NCI-H1105 (cell line): Measurements from ENCODE around the gene YIPF1.
"Not testable (repeated sequence)": the region's sequence is repeated elsewhere in the genome, so short reads cannot be mapped to it uniquely, and the experiment has no call there.

Experiments
- DNase-seq: peaks from one replicate; lab custom pipeline; 2025; lab: John Stamatoyannopoulos, UW

The YIPF1 gene

DNA sequence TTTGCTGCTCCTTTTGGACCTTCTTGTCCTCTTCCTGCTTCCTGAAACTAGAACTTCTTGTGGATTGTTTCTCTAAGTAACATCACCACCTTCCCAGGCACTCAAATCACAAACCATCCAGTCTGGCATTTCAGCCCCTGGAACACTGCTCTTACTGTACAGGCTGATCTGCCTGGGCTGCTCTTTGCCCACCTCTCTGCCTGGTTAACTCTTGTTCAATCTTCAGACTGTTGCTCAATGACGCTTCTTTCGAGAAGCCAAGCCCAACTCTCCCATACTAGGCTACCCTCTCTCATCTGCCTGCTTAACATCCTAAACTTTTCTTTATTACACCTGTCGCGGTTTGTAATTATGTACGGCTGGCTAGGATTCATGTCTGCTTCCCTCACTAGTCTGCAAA lies 5.0 kb upstream of the YIPF1 start:
- no peak for DNase-seq

DNA sequence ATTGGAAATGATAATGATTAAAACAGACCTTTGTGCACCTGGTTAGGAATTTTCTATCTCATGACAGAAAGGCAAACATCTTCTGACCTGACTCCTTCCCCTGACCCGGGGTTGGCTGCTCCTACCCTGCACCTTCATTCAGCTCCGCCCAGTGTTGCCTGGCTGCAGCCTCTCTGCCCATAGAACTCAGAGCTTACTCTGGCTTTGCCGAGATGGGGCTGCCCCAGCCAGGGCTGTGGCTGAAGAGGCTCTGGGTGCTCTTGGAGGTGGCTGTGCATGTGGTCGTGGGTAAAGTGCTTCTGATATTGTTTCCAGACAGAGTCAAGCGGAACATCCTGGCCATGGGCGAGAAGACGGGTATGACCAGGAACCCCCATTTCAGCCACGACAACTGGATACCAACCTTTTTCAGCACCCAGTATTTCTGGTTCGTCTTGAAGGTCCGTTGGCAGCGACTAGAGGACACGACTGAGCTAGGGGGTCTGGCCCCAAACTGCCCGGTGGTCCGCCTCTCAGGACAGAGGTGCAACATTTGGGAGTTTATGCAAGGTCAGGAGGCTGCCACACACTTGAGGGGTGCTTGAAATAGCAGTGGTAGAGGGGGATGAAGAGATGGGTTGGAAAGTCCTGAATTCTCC lies 4.5 kb upstream of the YIPF1 start, which contains the start of gene DIO1:
Gene DIO1 (plus strand): TSS at position 189 of the 638 bp plus-strand sequence. CDS start 24 bp downstream, at position 213.
- DNase-seq, result no peak

DNA sequence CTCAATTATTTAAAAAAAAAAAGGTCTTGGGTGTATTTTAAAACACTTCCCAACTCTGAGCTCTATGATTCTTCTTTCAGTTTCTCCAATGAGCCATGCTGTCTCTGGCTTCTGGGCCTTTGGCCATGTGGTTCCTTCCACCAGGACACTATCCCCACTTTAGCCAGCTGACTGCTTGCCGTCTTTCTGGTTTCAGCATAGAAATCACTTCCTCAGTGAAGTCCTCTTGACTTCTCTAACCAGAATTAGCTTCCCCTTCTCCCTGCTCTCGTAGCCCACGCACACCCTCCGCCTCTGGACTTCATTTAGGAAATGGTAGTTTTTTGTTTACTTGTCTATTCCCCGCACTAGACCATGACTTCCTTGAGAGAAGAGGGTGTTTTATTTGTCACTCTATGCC lies 3.3 kb upstream of the YIPF1 start:
- no peak for DNase-seq

DNA sequence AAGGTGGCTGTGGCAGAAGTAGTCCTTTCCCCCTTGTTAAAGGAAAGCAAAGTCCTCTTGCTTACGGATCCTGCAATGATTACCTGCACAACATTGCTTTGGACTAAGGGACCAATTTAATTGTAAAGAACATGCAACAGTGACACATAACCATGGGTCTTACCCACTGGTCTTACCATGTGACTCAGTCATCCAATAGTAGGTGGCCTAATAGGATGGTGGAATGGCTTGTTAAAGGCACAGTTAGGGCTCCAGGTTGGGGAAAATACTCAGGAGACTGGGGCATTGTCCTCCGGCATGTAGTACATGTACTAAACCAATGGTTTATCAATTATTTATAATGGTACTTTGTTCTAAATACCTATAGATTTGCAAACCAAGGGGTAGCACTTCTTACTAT lies 2.1 kb upstream of the YIPF1 start:
- DNase-seq, result no peak

DNA sequence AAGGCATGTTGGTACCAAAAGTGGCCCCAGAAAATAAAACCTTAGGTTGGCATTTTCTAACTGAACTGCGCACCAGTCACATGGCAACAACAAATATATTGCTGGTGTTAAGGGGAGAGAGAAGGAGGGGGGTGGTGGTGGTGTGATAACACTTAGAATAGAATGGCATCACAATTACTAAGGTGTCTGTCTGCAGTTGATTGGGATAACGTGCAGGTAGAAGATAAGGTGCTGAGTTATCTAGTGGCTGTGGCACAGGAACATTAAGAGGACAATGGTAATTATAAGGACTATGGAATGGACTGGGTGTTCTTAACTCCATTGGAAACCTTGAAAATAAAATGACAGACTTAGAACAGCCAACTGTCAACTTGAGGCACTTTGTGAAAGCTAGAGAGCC lies 1.4 kb upstream of the YIPF1 start:
- no peak for DNase-seq

DNA sequence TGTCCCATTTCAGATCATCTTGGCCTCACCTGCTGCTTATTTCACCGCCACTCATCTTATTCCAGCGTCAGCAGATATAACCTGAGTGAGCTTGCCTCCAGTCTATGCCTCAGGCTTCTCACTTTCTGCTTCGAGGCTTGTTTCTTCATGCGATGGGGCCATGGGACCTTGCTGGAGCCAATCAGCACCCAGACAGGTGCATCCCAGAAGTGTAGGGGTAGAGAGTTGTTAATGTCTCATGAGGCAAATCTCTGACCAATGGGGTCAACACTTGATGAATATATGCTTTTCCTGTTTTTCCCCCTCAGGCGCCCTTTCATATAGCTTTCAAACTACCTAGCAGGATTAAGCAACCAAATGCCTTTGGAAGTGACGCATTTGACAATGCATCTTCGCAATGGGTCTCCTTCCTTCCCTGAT lies 935 bp upstream of the YIPF1 start:
- DNase-seq, result no peak

DNA sequence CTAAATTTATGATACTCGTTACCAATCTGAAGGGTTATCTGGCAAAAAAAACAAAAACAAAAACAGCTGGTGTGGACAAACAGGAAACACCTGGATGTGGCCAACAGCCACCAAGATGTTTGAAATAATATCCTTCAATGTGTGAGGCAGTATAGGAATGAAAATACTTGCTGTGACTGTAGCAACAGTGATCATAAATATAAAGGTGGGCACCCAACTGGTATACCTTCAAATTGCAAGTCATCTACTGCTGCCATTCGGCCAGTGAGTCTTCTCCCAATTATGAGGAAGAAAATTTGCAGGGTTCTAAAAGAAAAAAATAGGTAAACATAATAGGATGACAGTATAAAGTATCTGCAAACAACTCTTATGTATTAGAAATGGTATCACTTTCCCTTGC lies 916 bp downstream of the YIPF1 start:
- no peak for DNase-seq

DNA sequence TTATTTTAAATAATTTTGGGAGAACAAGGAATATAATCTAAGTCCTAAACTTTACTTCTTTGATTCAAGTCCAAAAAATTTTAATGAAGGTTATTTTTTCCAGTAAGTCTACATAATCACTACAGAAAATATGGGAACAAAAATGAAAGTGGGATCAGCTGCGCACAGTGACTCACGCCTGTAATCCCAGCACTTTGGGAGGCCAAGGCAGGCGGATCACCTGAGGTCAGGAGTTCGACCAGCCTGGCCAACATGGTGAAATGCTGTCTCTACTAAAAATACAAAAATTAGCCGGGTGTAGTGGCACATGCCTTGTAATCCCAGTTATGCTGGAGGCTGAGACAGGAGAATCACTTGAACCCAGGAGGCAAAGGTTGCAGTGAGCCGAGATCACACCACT lies 6.0 kb downstream of the YIPF1 start:
- not testable (repeated sequence) for DNase-seq

DNA sequence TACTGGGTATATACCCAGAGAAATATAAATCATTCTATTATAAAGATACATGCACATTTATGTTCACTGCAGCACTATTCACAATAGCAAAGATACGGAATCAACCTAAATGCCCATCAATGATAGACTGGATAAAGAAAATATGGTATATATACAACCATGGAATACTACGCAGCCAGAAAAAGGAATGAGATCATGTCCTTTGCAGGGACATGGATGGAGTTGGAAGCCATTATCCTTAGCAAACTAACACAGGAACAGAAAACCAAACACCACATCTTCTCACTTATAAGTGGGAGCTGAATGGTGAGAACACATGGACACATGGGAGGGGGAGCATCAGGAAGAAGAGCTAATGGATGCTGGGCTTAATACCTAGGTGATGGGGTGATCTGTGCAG lies 7.7 kb downstream of the YIPF1 start:
- DNase-seq, result not testable (repeated sequence)

DNA sequence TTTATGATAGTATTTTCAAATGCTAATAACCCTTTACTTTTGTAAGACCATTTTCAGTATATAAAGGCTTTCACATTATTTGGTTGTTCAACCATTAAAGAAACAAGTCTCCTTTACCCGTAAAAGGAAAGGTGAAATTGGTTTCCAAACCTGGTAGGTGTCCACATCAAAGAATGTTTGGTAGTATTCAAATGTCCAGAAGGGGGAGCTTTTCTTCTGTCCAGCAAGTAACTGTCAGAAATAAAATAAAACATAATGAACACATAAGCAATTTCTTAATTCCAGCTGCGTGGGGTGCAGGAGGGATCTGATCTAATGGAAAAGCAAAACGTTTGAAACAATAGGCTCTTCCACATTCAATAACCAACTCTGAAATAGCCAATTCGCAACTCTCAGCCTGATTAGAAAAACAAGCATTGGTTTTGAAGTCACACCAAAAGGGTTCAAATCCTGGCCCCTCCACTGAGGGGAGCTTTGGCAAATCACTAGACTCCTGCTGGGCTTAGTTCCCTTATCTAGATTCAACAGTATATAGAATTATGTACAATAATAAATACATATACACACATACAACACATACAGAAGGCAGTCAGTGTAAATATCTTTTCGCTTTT lies 11.0 kb downstream of the YIPF1 start:
- DNase-seq, result peak; percentile 60

DNA sequence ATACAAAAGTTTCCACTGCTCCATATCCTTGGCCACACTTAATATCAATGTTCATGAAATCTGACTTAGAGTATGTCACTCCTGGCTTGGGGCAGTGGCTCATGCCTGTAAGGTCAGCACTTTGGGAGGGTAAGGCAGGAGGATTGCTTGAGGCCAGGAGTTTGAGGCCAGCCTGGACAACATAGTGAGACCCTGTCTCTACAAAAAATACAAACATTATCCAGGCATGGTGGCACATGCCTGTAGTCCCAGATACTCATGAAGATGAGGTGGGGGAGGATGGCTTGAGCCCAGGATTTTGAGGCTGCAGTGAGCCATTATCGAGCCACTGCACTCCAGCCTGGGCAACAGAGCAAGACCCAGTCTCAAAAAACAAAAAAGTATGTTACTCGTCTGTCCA lies 14.4 kb downstream of the YIPF1 start:
- DNase-seq, result not testable (repeated sequence)

DNA sequence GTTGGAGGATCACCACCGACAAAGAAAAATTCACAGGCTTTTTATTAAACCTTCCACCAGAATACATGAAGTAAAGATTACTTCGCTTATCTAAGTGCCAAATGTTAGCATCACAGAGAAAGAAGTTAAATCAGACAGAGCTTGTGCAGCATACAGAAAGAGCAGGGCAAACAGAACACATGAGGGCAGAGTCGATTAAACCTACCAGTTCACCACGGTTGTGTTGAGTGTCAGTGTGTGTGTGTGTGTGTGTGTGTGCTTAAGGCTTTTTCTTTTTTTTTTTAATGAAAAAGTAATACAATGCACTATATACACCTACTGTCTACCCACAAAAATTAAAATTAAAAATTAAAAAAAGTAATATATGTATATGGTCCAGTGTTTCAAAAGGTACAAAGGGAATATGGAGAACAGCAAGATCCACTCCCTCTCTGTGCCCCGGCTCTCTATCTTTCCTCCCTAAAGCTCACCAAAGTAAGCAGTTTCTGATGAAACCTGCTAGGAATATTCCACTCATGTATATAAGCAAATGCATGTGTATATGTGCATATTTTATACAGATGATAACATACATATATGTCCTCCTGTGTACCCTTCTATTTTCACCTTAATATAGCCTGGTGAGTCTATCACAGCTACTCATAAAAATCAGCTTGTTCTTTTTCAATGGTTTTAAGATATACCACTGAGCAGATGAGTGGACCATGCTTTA lies 17.7 kb downstream of the YIPF1 start:
- DNase-seq, result no peak

DNA sequence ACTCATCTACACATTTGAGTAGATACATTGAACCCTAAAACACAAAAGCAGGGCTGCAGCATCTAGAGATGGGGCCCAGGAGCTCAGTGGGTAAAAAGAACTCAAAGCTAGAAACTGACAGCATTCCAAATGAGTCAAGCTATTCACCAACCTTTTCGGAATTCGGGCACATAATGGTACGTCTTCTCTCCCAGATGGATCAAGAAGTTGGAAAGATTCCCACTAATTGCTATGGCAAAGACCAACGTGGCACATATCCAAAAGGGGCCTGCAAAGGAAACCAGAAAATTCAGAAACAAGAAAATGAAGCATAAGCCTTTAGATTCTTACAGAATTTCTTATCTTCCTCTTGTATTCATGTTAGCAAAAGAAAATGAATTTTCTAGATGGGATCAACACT lies 18.4 kb downstream of the YIPF1 start:
- no peak for DNase-seq

DNA sequence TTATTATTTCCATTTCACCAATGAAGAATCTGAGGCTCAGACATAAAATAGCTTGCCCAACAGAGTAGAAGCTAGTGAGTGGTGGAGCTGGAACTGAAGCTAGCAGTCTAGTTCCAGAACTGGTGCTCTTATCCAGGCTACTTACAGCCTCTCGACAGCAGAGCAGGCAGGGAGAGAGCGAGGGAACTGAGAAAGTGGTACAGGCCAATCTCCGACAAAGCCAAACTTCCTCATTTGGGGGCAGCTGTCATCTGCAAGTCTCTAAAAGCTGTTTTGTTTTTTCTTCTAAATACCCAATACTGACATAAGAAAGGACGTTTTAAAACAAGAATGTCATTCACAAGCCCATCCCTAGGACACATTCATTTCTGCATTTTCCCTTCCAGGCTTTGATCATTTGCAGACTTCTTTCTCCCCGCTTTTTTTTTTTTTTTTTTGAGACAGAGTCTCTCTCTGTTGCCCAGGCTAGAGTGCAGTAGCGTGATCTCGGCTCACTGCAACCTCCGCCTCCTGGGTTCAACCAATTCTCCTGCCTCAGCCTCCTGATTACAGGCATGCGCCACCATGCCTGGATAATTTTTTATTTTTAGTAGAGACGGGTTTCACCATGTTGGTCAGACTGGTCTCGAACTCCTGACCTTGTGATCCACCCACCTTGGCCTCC lies 20.0 kb downstream of the YIPF1 start:
- DNase-seq, result no peak

DNA sequence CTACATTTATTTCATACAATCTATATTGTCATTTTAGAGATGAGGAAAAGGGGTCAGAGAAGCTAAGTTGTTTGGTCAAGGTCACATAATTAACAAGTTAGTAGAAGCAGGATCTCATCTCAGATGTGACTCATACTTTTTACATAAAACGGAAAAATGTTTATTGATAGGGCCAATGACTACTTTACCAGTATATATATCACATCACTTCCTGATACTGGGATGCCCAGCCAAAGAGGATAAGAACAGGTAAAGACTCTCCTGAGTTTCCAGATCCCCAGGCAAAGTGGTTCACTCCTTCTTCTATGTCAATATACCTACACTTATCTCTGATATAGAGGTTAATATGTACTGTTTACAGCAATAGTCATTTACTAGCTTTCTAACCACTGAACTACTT lies 21.0 kb downstream of the YIPF1 start:
- no peak for DNase-seq

DNA sequence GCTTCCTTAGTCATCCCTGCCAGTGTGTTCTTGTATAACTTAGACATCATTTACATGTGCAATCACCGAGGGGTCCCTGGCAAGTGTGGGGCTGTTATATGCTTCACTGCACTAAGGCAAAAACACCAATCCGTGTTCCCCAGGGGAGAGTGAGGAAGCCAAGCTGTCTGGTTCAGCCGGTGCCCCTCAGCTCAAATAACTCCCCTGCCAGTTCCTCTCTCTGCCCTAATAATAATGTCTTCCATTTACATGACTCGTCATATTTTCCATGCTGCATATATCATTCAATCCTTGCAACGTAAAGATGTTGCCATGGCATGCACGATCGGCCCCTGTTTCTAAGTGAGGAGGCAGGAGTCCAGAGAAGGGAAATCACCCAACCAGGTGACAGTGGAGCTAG lies 27.1 kb downstream of the YIPF1 start:
- no peak for DNase-seq

DNA sequence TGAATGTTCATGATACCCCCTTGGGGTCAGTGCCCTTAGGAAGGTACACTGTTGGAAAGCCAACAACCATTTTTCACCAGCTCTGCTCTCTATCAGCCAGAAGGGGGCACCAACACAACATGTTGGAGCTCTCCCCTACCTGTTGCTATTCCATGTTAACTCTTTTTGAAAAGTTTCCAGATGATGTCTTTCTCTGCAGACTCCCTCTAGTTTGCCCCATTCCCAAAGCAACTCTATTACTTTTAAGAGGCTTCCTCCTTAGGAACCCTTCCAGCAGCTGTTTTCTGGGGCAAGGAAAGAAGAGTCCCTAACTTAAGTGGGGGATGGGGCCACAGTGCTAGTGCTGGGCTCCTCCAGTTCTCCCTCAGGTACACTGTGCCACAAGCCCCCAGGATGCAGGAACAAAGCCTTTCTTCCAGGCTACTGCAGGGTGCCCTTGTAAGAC lies 28.6 kb downstream of the YIPF1 start:
- DNase-seq, result peak; percentile 70

DNA sequence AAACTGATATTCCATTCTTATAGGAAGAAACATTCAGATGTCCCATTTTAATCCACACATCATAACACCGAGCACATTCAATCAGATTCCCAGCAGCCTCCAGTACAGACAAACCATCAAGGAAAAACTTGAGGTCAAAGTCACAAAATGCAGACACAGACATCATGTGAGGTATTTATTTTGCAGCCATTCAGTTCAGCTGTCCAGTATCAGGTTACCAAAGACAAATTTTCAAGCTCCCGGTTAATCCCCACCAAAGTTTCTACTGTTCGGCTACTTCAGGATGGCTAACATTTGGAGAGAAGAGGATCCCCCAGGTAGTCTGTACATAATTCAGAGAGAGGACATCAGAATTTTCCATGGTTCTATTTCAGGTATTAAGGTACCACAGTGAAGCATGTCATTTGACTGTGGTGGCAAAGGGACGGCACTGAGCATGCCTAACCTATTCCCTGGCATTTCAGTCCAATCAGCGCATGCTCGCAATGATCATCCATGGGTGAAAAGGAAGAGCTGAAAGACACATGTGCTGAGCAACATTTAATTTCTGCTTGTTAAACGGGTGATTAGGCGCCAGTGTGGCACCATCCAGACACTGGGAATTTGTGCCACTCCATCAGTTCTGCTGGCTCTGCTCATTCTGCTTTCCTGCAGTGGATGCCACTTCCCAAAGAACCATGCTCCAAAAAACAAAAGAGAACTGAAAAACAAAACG lies 37.9 kb downstream of the YIPF1 start:
- DNase-seq, result no peak

DNA sequence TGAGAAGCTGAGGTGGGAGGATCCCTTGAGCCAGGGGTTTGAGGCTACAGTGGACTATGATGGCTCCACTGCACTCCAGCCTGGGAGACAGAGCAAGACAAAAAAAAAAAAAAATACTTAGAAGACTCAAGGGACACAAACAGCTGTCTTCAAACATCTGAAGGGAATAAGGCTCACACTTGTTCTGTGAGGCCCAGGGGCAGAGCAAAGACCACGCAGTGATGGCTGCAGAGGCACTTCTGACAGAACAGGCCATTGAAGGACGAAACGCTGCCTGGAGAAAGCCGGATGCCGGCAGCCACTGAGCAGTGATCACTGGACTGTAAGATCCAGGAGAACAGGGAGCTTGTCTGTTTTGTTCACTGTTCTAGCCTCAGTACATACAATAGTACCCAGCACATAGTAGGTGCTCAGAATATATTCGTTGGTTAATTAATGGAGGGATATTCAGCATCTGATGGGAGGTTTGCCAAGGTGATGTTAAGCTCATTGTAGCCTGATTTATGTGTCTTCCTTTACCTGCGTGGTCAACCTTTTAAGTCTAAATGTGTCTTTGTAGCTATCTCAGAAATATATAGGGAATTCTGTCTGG lies 39.4 kb downstream of the YIPF1 start:
- no peak for DNase-seq

DNA sequence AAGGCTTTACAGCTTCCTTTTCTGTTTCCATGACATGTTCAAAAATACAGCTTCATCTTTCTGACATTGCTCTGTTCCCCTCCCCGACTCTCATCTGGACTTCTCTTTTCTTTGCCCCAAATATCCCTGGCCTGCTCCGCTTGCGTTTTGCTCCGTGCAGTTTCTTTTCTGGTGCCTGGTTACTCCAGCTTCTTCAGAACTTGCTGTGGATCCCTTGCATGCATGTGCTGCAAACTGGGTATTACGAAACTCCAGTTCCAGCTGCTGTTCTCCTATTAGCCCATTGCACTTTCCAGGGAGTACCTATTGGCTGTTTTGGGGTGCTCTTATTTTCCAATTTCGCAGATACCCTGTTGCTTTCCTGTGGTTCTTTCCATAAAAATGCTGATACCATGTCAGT lies 41.6 kb downstream of the YIPF1 start:
- no peak for DNase-seq

DNA sequence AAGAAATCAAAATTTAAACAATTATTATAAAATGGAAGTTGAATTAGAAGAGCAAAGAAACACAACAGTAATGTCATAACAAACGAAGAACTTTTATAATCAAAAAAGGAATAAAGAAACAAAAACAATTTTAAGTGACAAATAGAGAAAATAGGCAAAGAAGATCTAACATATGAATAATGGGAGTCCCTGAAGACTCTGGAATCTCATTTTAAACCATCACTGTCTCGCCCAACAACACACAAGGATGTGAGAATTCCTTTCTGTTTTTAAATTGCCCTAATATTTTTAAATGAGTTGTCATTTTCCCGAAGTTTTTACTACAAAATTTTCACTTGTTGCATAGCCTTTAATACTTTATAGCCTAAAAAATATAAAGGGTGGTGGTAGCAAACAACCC lies 47.2 kb downstream of the YIPF1 start:
- no peak for DNase-seq

DNA sequence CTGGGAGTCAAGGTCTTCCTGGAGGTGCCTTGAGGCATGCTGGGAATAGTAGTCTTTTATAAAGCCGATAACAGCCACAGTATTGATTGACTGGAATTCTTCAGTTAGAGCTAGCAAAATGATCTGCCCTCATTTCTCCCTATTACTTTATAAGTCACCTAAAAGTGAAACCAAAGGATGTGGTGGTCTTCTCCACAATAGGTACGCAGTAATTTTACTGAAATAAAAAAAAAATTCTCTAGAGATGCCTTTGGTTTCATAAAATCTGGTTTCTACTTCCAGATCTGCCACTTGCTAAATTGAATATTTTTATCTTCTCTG lies 51.0 kb downstream of the YIPF1 start:
- no peak for DNase-seq
